HG02885 (cell line): ENCODE measurements around the gene PLEKHM3.

Source experiments
- ATAC-seq: cut with Tn5 transposase; IDR thresholded peaks from one replicate; pipeline ENCODE4 v1.9.1; 2021; ENCODE audit warnings: mild to moderate bottlenecking; ENCODE audit not compliant: unreplicated experiment, poor library complexity

PLEKHM3 gene

DNA sequence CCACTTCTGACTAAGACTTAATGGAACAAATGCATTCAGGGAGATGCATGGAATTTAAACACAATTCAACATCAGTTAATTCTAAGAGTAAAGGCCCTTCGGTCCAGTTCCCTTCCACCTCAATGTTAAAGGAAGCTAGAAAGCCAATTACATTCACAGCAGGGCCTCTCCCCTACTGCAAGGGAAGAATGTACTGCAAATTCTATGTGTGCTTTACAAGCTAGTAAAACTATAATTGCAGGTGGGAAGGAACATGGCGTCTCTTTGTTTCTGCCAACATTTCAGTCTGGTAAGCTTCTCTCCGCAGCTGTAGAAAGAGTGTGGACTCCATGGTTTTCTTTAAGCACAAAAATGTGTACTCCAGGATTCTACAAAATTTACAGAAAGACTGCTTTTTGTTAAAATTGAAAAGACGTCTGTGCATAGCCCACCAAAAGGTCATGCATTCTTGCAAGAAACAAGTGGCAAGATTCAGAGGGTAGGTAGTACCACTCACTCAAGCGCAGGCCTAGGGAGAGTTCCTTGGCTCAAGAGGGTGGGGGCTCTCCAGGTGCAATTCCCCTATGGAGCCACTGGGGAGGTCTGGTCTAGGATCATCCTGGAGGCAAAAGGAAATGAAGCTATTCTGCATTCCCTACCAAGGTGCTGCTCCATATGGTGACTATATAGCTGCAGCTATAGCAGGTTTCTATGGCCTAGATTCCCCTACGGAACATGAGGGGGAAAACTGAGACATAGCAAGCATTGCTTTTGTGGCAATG lies 128.6 kb downstream of the PLEKHM3 start:
- ATAC-seq = no peak

DNA sequence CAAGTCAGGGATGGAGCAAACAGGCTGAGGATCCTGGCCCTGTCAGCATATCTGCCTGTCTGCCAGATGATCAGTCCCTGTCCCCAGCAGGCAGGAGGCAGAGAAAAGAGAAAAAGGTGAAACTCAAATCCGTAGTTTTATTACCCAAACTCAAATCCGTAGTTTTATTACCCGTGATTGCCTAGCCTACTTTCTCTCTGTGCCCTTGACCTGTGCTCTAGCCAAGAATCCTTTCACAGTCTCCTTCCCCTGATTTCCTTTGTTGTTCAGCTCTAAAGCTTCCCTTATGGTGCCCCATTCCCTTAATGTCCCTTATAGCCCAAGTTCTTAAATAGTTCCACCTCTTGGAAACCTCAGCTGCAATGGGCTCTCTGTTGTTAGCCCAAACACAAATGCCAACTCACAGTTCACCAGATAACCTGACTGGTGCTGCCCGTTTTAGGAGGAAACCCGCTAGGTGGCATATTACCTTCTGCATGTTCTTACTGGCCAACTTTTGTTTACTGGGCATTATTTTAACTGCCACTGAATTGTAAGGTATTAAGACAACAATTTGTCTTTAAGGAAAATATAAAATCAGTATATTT lies 130.0 kb downstream of the PLEKHM3 start:
- ATAC-seq = no peak

DNA sequence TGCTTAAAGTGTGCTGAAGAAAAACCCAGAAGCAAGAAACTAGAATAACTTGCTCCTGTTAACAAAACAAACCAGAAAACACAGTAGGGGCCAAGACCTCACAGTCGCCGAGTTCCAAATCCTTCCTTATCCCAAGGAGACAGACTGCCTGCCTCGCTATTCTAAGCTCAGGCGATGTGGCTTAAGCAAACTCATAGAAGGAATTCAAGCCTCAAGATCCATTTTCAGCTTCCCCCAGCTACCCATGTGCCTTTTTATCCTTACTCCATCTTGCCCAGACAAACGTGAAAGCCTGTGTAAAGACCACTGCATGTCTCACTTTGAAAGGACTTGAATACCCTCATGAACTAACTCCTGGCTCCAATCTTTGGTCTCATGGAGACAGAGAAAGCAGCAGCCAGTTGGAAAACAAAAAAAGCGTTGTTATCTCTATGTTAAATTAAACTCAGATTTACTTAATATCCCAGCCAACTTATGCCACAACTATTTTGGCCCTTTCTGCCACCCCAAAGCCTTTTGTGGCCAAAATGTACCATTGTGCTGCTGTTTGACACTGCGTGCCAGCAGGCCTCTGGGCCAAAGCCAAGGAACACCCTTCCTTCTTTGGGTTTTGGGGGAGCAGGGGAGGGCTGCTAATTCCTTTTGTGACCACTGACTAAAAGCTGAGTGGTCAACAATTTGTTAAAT lies 132.5 kb downstream of the PLEKHM3 start:
- ATAC-seq = no peak

DNA sequence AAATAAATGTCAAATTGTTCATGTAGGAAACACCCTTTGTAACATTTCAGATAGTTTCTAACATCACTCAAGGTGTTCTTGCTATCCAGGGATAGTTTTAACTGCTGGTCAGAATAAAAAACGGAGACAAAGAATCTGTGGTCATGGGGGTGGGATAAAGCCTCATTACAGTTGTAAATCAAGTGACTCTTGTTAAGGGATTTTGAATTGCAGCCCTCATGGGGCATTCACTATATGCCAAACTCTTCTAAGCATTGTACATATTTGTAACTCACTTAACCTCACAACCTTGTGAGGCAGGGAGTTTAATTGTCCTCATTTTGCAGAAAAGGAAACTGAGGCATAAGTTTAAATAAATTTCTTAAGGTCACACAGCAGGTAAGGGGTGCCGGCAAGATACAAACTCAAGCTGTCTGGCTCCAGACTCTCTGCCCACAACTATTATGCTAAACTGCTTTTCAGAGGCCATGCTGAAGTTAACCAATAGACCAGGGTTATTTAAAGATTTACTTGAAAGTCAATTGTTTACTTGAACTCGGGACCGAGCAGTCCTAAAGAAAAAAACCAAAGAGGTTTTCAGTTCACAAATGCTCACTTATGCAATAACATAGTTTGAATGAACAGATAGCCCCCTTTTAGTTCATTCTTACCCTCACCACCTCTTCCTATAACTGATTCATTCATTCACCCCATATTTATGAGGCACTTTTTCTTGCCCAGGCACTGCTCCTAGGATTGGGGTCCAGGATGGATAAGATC lies 134.1 kb downstream of the PLEKHM3 start:
- no peak for ATAC-seq

DNA sequence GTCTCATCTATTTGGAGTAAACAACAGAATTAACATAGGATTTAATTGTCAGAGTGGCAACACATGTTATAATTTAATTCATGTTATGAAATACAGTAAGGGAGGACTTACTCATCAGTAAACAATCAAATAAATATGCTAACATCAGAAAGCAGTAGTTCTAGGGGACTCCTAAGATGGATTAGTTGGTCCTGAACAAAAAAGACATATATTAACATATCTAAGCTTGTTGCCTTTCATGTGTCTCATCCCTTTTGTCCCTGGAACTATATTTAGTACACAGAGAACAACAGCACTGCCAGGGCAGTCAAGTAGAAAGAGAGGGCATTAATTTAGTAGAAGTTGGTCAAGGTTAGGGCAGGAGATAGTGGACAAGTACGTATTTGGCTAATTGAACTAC lies 137.8 kb downstream of the PLEKHM3 start:
- no peak for ATAC-seq

DNA sequence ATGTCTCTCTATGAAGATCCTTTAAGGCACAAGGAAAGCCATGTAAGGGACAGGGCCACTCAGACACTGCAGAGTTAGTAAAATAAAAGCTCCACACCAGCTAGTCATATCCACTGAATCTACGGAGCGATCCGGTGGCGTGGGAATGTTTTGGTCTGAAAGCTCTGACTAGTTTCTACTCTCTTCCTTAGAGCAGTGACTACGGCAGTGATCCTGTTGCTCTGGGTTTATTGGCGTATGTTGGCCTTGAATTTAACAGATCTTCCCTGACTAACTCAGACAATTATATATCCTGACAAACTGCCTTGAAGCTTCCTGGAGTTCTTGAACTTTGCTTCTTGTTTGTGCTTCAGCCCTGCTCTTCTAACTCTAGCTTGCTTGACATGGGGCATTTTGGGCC lies 140.3 kb downstream of the PLEKHM3 start:
- ATAC-seq = no peak

DNA sequence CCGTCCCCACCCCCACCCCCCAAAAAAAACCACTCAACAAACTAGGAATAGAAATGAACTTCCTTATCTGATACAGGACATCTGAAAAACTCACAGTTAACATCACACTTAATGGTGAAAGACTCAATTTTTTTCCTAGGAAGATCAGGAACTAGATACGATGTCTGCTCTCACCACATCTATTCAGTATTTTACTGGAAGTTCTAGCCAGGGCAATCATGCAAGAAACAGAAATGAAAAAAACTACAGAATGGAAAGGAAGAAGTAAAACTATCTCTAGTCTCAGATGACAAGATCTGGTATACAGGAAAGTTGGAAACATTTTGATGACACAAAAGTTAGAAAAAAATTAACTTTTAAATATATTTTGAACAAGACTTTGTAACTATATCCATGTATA lies 141.2 kb downstream of the PLEKHM3 start:
- no peak for ATAC-seq

DNA sequence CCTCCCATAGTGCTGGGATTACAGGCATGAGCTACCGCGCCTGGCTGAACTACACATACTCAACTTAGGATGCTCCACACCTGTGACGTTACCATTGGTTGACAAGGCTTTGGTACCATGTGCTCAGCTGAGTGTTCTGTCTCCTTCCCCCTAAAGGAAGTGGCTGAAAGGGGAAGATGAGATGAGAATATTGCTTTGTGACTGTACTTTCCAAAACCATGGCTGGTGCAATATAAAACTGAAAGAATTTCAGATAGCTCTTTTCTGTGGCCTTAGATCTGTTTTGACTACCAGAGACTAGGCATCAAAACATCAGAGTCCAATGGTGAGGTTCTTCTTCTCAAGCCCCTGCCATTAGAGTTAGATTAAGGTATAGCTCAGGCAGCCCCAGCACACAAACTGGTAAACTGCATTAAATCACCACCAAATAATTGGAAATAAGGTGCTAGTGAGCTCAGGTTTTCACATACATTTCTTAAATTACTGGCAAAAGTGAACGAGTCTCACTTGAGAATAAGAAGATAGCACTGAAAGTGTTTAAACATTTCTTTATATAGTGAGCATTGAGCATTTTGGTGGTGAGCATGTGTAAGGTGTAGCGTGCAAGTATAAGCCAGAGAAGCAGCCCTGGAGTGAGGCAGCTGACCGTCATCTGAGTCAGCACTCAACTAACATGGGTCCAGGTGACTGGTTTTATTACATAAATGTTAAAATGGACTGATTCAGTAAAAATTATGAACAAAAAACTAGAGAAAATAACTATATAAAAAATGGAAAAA lies 142.1 kb downstream of the PLEKHM3 start:
- no peak for ATAC-seq

DNA sequence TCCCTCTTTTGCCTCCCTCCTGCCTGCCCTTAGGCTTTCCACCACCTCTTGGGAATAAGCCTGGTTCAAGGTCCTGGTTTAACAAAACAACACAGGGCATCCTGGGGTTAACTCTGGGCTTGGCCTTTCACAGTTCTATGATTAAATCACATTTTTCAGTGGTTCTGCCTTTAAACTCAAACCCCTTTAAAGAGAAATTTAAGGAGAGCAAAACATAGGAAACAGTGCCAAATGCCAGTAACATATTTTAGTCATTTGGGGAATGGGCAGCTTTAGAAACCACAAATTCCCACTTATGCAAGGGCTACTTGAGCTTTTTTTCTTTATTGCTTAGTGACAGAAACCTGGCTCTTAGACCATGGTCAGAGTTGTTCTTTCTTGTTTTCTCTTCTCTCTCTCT lies 143.4 kb downstream of the PLEKHM3 start:
- no peak for ATAC-seq

DNA sequence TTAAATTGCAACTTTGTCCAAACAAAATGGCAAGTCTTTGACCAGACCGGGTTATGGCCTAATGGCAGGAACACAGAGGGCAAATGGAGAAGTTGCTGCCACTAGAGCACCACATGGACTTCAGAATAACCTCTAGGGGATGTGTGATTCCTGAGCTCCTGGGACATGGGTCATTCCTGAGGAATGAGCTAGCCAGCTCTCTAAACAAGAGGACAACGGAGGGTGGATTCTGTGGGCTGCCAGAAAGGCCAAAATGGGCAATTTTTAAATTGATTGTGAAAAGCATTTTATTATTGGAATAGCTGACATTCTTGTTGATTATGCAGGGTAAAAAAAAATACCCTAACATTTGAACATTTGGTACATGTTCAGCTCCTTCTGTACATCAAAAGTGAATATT lies 145.8 kb downstream of the PLEKHM3 start:
- ATAC-seq = no peak

DNA sequence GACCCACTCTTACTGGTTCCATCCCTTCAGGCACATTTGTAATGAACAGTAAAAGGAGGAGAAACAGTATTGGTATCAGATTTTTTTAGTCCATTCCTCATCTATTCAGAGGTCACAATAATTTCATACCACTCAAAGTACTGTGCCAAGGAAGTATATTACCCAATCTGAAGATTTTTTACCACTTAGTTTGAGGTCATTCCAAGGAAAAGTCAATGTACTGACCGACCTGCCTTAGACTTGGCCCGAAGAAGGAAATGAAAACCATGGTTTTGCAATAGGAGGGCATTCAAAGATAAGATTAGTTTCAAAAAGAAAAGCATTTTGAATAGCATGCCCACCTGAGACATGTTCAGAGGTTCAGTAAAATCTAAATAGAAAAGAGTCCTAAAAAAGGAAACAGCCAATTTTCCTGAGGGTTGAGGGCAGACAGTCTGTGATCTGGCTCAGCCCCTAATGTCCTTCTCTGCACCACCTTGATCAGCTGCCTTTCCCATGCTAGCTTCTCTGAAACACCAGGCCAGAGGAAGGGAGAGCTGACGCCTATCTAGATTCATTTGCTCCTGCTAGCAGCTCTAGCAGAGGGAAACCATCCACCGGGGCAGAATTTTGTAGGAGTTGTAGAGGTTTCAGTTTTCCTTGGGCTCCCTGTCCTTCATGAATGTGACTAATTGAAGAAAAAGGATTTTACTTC lies 148.3 kb downstream of the PLEKHM3 start:
- no peak for ATAC-seq

DNA sequence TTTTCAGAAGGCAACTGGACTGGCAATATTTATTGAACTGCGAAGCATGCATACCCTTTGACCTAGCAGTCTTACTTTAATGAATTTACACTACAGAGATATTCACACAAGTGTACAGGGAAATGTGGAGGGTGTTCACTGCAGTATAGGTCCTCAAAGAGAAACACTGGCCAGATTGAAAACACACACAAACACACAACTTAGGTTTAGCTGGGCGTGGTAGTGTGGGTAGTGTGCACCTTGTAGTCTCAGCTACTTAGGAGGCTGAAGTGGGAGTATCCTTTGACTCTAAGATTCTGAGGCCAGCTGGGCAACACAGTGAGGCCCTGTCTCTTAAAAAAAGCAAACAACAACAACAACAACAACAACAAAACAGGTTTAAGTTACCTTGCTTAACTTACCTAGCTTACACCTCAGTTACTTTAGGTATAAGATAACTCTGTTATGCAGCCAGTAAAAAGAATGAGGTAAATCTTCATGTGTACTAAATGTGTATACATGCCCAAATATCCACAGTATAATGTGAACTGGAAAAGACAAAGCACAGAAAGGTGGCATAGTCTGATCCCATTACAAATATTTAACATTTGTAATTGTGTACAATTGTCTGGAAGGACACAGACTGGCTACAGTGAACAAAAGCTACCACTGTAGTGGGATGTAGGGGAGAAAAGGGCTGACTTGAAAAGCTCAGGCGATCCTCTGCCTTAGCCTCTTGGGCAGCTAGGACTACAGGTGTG lies 149.7 kb downstream of the PLEKHM3 start:
- ATAC-seq = no peak

DNA sequence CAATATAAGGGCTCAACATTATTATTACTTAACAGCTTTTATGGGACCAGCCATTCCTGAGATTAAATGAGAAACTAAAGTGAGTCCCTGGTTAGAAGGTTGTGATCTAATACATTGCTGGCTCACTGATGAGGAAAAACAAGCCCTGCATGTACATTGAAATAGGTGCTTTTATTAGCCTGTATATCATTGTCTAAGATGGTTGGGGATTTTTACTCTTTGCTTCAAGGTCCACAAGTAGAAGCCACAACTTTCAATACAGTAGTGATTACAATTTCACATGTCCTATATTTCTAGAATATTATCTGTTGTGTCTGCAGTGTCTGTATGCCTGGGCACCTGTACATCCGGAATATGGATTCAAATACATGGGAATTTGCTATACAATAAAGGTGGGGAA lies 151.5 kb downstream of the PLEKHM3 start:
- ATAC-seq = peak; percentile 49

DNA sequence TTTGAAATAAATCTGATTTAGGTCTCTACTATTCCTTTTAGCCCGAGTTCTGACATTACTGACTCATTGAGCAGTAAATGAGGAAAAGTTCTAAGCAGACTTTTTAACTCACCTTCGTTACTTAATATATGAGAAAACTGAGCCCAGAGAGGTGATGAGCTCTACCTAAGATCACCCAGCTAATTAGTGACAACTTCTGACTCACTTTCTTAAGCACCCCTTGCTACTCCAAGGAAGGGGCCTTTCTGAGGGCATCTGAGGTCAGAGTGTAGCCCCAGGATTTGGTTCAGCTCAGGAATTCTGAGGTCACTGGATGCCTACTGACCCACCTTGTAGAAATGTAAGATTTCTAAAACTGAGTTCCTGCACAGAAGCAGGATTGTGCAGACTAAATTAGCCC lies 153.4 kb downstream of the PLEKHM3 start:
- ATAC-seq = no peak

DNA sequence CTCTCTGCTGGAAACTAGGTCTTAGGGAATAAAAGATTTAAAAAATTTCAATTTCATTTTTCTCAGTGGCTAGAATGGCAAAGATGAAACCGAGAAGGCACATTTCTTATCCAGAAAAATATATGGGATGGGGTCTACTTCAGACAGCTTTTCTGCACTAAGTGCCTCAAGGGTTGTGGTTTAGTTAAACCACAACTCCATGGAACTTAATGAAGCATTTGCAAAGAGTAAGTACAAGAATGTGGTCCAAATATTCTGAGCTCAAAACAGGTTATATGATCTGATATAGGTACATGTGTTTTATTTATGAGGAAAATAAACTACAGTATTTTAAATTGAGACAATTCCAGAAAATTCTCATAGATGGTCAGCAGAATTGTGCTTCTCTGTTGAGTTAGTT lies 153.8 kb downstream of the PLEKHM3 start:
- ATAC-seq = no peak

DNA sequence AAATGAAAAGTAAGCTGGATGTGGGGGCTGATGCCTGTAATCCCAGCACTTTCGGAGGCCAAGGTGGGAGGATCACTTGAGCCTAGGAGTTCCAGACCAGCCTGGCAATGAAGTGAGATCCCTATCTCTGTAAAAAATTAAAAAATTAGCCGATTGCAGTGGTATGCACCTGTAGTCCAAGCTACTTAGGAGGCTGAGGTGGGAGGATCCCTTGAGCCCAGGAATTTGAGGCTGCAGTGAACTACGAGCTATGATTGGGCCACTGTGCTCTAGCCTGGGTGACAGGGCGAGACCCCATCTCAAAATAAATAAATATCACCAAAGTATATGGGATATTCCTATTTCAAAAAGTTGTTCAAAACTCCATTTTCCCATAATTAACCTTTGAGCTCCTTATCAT lies 154.5 kb downstream of the PLEKHM3 start:
- no peak for ATAC-seq

DNA sequence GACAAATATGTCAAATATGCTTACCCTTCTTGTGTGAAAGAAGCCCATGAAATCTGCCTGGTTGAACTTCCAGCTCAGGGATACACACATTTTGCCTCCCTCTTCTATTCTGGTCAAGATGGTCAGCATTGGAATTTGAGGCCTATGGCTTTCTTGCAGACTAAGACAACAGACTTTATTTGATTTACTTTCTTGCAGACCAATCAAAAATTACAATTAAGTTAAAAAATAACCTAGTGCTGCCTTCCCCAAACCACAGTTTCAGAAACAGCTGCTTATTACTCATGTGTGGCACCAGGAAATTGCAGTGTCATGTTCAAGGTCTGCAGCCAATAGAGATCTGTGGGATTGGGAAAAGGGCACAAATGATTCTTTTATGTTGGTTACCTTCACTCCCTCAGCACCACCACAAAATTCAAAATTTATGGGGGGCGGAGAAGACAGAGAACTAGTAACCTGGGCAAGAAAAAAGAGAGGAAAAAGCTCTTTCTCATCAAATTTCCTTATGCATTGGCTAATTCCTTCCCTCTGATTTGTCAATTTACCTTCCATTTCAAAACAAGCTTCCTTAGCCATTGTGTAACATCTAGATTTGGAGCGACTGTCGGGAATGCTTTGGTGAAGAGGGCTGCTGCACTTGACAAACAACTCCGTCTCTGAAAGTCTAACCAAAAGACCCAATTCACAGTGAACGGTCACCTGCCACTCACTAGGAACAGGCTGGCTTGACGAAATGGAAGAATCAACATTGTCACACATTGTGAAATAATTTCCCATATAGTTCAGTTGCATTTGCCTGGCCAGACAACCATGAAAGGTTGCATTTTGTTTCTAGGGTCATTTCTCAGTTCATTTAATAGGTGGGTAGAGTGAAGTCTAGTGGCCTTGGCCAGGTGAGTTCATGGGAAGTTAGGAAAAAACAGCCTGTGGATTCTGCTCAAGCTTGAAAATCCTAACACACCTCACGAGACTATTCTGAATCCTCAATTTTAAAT lies 155.2 kb downstream of the PLEKHM3 start:
- no peak for ATAC-seq
